ENCODE measurements around the gene C12orf56.
"Not testable (repeated sequence)": the region's sequence is repeated elsewhere in the genome, so short reads cannot be mapped to it uniquely, and the experiment has no call there.

C12orf56 gene

DNA sequence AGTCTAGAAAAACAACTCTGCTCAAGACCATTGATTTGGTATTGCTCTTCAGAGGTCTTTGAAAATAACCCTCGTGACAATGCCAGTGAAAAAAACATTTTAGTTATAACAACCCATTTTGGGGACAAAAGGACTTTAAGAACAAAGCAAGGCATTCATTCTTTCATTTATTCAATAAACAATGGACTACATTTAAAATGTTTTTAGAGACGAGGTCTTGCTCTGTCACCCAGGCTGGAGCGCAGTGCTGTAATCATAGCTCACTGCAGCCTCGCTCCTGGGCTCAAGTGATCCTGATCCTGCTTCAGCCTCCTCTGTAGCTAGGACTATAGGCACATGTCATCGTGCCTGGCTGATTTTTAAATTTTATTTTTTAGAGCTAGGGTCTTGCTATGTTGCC is 160.8 kb downstream of the C12orf56 start:
- no peak for DNase-seq (ENCODE audit: low read depth)

DNA sequence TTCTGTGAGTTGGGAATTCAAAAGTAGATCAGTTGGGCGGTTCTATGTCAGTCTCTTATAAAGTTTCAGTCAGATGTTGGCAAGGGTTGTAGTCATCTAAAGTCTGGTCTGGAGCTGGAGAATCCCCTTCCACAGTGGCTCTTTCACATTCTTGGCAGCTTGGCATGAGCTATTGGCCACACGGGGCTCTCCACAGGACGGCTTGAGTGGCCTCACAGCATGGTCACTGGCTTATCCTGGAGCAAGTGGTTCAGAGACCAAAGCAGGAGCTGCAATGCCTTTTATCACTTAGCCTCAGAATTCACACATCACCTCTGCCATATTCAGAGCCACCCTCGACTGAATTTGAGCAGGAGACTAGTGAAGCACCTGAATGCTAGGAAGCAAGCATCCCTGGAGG is 161.3 kb downstream of the C12orf56 start:
- DNase-seq (ENCODE audit: low read depth): no peak

DNA sequence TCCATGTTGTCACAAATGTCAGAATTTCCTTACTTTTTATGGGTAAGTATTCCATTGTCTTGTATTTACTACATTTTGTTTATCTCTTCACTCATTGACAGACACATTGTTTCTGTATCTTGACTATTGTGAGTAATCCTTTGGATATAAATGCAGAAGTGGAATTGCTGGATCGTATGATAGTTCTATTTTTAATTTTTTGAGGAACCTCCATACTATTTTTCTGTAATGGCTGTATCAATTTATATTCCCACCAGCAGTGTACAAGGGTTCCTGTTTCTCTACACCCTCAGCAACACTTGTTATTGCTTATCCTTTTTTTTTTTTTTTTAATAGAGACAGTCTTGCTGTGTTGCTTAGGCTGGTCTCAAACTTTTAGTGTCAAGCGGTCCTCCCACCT is 164.9 kb downstream of the C12orf56 start:
- no peak for DNase-seq (ENCODE audit: low read depth)

DNA sequence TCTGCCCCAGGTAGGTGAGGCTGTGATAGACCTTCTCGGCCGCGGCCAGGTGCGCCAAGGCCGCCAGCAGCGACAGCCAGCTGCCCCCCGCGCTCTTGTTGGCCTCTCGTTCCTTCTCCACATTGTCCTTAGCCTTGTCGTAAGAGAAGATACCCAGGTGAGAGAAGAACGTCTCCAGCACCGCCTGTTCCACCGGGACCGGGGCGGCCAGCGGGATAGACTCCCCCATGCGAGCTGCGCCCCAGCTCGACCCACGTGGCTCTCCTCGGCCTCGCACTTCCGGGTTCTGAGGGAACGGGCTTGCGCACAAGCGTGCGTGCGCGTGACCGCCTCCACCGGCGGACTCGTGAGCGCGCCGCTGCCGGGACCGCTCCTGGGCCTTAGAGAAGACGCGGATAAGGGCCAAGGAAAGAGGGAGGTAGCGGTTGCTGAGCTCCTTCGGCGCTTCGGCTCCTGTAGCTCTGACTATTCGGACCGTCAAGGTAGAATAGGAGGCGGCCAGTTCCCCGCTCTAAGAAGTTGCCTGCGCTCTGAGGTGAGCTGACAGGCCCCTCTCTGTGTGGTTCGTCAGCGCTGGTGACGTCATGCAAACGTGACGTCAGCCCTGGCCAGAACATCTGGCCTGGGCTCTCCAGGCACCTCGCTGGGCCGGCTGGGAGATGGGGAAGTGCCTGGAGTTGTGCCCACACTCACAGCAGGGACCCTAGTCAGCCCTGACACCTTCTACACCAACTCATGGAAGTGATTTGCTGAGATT is 168.4 kb downstream of the C12orf56 start, which contains the start of gene KICS2:
KICS2 (minus strand) TSS at position 288 of the 757 bp plus-strand sequence; CDS start at position 229, 59 bp downstream.
- DNase-seq (ENCODE audit: low read depth): peak; percentile 68

DNA sequence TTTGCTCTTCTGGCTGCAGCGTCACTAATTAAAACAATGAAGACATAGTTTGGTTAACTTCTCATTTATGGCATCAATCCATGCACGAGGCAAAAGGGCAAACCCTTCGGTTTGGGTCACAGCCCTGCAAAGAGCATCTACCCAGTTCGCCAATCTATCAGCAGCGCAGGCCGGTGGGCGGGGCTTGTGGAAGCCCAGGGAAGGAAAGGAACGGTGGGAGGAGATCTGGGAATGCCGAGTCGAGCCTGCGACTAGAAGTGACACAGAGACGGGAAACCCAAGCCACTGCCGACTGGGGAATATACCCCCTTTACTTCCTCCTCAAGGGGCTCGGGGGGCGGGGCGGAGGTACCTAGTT is 168.9 kb downstream of the C12orf56 start:
- DNase-seq (ENCODE audit: low read depth): peak; percentile 40

DNA sequence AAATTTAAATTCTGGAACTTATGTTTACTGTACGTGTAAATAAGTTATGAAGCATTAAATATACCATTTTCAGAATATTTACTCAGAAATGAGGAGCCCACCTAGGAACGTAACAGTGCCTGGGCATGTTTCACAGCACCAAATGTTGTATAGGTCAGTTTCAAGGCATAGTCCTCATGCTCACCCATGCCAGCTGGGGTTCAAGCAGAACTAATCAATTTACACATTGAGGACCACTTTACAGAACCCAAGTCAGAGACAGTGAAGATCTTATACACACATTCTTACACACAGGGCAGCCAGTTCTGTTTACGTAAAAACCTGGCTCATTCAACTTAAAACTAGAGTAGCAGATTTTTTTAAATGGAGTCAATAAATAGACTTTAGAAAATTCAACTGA is 170.5 kb downstream of the C12orf56 start:
- DNase-seq (ENCODE audit: low read depth): no peak

GRCh38 chr12:64219145-64219544 is 171.4 kb downstream of the C12orf56 start:
- no peak for DNase-seq (ENCODE audit: low read depth)

DNA sequence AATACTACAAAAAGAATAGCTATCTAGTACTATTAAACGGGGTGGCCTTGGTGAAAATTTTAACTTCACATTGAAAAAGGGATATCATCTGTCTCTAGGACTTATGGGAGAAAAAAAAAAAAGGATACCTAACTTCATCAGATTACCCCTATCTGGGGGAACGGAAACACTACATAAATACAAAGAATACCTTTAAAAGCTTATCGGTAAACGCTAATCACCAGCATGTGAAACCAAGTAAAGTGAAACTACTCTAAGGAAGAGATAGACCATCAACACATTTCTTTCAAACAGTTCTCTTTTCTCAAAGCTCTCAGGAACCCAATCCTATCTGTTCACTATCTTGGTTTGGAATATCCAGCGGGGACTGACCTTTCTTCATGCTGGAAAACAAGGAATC is 172.0 kb downstream of the C12orf56 start:
- DNase-seq (ENCODE audit: low read depth): no peak

DNA sequence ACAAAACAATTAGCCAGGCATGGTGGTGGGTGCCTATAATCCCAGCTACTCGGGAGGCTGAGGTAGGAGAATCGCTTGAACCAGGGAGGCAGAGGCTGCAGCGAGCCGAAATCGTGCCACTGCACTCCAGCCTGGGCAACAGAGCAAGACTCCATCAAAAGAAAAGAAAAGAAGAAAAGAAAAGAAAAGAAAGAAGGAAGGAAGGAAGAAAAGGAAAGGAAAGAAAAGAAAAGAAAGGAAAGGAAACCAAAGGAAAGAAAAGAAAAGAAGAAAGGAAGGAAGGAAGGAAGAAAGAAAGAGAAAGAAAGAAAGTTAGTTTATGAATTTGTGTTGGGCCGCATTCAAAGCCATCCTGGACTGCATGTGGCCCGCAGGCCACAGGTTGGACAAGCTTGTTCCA is 172.9 kb downstream of the C12orf56 start:
- DNase-seq (ENCODE audit: low read depth): not testable (repeated sequence)

GRCh38 chr12:64216239-64216638 is 174.3 kb downstream of the C12orf56 start:
- no peak for DNase-seq (ENCODE audit: low read depth)
